ENCODE data around the gene ERBB4. TPM values are rescaled to one million over a fixed set of nuclear protein-coding genes. Genes with fewer than 3 reads are reported as not detected.

ERBB4 gene
- total RNA-seq, 1 experiment from 2014 or later, result 0.04 TPM

GRCh38 chr2:212548455-212548819, 9.8 kb upstream of the ERBB4 start:
- Histone ChIP-seq H2BK20ac (ENCODE audit: low read depth, low read length, poor library complexity, severe bottlenecking) (no peak overlapping the region), H3K14ac (ENCODE audit: insufficient read depth, low read length) (no peak overlapping the region), H3K79me1 (ENCODE audit: insufficient read depth, low read depth, low read length, poor library complexity, severe bottlenecking) (no peaks in the 10 kb centered on the region), H4K20me1 (ENCODE audit: control insufficient read depth, insufficient read depth, insufficient read length) (no peaks in the 10 kb centered on the region), H3K4me1 (ENCODE audit: insufficient read depth, low read length) (no peaks in the 10 kb centered on the region), H4K5ac (ENCODE audit: insufficient read length, low read depth, low read length) (no peak overlapping the region), H3K18ac (ENCODE audit: insufficient read length, low read depth, low read length) (no peak overlapping the region), H3T11ph (ENCODE audit: low read length) (no peak overlapping the region), H4K8ac (replicated peaks; ENCODE audit: insufficient read length, low read depth, low read length) (no peak overlapping the region), H3K56ac (ENCODE audit: insufficient read length, low read depth, low read length) (no peak overlapping the region), H2BK120ac (ENCODE audit: low read depth, low read length, poor library complexity, severe bottlenecking) (no peak overlapping the region), H2AFZ (ENCODE audit: low read length) (no peak overlapping the region), H3K23ac (ENCODE audit: insufficient read length, low read depth, low read length) (no peak overlapping the region), H4K91ac (ENCODE audit: insufficient read length, low read depth, low read length) (no peak overlapping the region), H3K4me2 (ENCODE audit: insufficient read depth, insufficient read length, low read length) (no peak overlapping the region), H3K27ac (ENCODE audit: insufficient read length, low read depth, low read length) (no peak overlapping the region), H3K23me2 (ENCODE audit: insufficient read length, low read depth, low read length, poor library complexity, severe bottlenecking) (no peaks in the 10 kb centered on the region), H3K9ac (ENCODE audit: extremely low read depth, insufficient read length, low read length) (no peak overlapping the region), H3K9me3 (ENCODE audit: control insufficient read depth, low read depth, low read length) (no peaks in the 10 kb centered on the region), H3K4ac (ENCODE audit: low read depth, low read length) (no peak overlapping the region), H2BK15ac (ENCODE audit: low read depth, low read length) (no peak overlapping the region), H2BK12ac (ENCODE audit: insufficient read length, low read depth, low read length) (no peak overlapping the region), H2BK5ac (ENCODE audit: insufficient read length, low read length) (no peak overlapping the region), H3K27me3 (ENCODE audit: insufficient read depth, low read length) (no peaks in the 10 kb centered on the region), H2AK5ac (ENCODE audit: insufficient read length, low read length) (no peak overlapping the region), H3K79me2 (ENCODE audit: insufficient read depth, low read length) (no peaks in the 10 kb centered on the region)
- WGBS (ENCODE audit: extremely low coverage, insufficient read length, low lambda C conversion rate), result no CpG with 5 or more reads among the region's 1 CpG
- Mint-ChIP-seq H3K36me3 (ENCODE audit: insufficient read depth in 1 of 3, low read depth in 3 of 3) (no peaks in the 10 kb centered on the region), H3K4me3 (no peak overlapping the region), H3K9me3 (no peaks in the 10 kb centered on the region), H3K27me3 (ENCODE audit: low read depth) (peaks cover 3% of the 10 kb centered on the region; the same call in 1 of the 2 replicates), H3K27ac (no peak overlapping the region), H3K4me1 (no peaks in the 10 kb centered on the region)
- no peak for DNase-seq
- peak; percentile 56; the same call in 2 of the 3 replicates for TF ChIP-seq CTCF (conservative IDR thresholded peaks at IDR 0.05)

Measured in H9 (cell line).